HG03159 (cell line): ENCODE results near the gene IQCF6.
"Not testable (repeated sequence)": the region's sequence is repeated elsewhere in the genome, so short reads cannot be mapped to it uniquely, and the experiment has no call there.

ENCODE experiments used
- ATAC-seq: cut with Tn5 transposase; IDR thresholded peaks from one replicate; pipeline ENCODE4 v1.9.1; 2021; ENCODE audit warnings: mild to moderate bottlenecking, moderate library complexity; ENCODE audit not compliant: unreplicated experiment

The IQCF6 gene

DNA sequence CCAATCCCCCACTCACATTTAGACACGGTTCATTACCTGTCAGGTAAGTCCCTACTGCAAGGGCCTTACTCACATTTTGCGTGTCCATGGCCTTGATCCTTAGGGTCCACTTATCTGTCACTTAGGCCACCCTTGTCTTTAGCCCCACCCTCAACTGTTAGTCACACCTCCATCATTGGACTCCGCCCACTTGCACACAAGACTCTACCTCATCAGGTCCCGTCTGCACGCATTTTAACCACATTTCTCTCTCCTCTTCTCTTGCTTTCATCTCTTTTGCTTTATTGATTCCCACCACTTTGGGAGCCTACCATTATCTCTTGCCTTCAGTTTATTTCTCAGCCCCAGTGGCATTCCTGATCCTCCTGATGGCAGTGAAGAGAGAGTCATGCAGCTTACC lies at the start of gene IQCF6:
IQCF6 (minus strand) TSS at position 101 of the 400 bp plus-strand sequence; CDS start at position 88, 13 bp downstream.
- no peak for ATAC-seq

DNA sequence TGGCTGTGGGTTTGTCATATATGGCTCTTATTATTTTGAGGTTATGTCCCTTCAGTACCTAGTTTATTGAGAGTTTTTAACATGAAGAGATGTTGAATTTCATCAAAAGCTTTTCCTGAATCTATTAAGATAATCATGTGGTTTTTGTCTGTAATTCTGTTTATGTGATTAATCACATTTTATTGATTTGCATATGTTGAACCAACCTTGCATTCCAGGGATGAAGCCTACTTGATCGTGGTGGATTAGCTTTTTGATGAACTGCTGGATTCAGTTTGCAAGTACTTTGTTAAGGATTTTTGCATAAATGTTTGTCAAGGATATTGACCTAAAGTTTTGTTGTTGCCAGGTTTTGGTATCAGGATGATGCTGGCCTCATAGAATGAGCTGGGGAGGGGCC lies 49.3 kb upstream of the IQCF6 start:
- no peak for ATAC-seq

DNA sequence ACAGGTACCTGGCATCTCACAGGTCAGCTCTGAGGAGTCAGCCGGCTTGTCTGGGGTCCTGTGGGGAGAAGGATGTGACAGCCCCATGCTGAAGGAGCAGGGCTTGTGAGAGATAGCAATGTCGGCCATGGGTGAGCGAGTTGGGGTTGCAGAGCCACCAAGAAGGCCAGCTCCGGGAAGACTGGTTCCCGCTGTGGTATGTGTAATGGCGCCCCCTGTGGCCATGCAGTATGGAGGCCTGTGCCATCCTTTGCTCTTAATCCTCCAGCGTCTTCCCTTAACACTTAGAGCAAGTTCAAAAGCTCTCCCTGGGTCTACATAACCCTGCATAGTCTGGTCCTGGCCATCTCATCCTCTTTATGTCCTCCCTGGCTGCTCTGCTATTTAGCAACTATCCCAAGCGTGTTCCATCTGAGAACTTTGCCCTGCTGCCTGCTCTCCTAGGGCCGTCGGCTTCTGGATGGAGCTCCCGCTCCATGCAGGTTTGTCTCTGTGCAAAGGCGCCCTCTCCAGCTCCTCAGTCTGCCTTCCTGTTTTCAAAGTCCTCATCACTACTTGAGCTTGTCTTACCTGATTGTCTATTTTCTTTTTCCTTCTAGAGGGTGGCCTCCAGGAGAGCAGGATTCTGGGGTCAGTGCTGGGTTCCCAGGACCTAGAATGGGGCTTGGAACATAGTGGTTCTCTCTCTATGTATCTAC lies 40.8 kb upstream of the IQCF6 start:
- ATAC-seq: no peak

DNA sequence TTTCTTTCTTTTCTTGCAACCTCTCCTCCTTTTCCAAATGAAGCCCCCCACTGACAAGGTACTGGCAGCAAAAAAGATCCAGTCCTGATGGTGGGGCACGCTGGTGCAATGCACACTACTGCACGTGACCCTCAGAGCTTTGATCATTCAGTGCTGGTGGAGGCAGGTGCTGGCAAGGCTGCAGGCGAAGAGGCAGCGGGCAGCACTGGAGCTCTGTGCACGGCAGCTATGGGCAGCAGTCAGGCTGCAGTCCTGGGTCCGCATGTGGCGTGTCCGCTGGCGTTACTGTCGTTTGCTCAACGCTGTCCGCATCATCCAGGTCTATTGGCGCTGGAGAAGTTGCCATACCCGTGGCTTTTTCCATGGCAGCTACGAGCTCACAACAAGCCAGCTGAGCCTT lies 40.1 kb upstream of the IQCF6 start:
- no peak for ATAC-seq

DNA sequence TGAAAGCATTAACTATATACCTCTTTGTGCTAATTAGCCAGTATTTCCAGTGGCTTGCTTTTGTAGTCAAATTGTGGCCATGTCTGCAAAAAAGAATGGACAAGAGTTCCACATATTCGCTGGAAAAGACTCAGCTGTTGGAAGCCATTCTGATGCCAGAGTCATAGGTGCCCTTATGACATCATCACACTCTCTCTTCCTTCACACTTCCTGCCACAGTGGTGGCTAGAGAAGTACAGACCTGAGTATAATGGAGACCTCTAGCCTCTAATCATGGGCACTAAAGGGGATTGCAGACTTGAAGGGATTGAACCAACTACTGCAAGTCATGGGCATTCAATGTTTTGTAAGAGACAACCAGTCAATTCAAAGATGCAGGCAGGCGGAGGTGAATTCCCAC lies 38.3 kb upstream of the IQCF6 start:
- ATAC-seq: no peak

DNA sequence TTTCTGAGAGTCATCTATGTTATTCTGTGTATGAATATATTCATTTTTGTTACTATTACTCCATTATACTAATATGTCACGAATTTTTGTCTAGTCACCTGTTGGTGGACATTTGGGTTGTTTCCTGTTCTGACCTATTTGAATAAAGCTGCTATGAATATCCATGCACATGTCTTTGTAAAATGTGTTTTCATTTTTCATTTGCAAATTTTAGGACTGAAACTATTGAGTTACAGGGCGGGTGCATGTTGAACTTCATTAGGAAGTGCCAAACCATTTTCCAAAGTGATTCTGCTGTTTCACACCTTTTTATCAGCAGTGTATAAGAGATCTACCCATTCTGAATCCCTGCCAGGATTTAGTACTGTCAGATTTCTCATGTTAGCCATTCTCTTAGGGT lies 37.7 kb upstream of the IQCF6 start:
- ATAC-seq: no peak

DNA sequence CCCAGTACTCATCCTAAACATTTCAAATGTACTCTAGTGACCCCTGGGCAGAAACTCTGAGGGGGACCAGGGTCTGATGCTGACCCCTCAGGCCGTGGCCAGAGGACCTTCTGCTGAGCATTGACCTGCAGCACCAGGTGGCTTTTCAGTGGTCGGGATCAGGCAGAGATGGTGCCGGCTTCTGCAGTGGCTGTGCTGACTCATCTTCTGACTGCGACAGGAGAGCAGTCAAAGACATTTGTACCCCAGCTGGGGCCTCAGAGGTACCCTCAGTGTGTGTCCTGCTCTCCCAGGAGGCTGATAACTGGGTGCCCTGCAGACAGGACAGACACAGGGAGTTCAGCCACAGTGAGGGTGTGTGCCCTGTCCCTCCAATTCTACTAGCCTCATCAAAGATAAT lies 36.6 kb upstream of the IQCF6 start:
- ATAC-seq: no peak

DNA sequence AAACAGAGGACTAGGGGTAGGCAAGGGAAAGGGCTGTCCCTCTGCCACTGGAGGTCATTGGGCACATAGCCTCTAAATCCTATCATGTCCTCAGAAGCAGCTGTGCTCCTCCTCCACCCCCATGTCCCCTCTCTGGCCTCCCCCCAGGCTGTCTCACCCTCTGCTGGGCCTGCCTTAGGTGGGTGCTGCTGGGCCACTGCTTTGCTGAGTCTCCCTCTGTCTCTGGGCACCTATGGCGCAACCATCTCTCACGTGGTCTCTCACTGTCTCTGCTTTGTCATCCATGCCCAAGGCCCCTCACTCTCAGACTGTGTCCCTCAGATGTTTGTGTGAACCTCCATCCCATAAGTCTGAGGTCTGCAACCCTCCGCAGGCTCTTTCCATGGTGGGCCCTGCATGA lies 35.0 kb upstream of the IQCF6 start:
- no peak for ATAC-seq

DNA sequence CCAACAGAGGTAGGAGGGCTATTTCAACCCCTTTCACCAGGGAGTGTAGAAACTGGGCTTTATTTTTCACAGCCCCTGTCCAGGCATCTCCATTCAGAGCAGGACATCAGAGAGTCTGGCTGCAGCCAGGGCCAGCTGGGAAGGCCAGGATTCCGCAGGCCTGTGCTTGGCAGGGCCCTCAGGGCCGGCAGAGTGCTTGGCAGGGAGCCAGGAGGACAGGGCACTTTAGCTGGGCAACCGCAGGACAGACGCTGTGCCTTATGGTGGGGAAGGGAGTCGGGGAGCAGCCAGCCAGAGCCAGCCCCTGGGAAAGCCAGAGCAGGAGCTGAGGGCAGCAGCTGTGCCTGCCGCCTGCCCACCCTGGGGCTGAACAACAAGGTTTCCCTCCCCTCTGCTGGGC lies 34.5 kb upstream of the IQCF6 start:
- ATAC-seq: no peak

DNA sequence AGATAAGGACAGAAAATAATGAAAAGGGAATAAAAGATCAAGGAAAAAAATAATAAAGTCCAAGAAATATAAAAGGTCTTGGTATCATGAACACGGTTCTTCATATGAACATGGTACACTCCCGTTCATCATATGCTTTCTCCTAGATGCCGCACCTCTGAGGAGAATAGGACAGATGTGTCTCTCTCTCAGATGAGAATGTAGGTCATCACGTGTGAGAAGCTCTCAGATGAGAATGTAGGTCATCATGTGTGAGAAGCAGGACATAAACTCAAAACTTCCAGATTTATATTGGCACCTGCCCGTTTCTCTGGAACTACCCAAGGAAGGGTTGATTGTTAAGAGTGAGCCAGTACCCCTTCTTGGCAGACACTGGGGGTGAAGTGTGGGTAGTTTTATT lies 29.9 kb upstream of the IQCF6 start:
- ATAC-seq: no peak

DNA sequence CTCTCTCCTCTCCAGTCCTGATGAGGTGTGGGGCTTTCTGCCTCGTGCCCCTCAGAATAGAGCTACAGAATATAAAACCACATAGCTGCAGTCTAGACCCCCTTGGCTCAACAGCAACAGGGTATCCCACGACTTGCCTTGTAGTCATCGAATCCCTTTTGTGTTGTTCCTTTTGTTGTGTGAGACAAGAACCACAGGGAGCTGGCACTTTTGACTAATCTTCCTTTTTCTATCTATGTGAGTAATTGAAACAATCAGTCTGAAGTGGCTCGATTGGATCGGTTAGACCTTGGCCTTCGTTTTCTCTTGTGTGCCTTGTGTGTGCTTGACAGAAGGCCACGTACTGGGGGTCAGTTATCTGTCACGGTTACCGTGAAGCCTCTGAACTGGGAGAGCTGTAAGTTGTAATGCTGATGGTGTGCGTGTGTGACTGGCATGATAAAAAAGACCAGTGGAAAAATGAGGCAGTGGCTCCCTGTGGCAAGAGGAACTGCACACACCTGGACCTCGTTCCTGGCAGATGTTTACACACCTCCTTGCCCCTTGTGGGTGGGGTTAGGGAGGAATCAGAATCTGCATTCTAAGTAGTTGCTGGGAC lies 23.2 kb upstream of the IQCF6 start:
- no peak for ATAC-seq

DNA sequence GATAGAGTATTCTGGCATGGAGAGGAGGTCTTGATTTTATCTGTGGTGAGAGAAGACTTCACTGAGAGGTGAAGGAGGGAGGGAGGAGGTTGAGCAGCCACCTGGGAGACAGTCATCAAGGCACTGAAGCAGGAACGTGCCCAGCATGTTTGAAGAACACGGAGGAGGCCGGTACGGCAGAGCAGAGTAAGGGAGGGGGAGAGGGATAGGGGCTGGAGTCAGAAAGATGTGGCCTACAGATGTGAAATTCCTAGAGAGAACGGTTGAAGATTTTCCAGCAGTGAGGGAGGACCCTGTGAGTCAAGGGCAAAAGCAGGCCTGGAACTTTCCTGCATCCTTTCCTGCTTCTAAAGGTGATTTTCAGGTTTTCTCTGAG lies 21.7 kb upstream of the IQCF6 start:
- ATAC-seq: no peak

DNA sequence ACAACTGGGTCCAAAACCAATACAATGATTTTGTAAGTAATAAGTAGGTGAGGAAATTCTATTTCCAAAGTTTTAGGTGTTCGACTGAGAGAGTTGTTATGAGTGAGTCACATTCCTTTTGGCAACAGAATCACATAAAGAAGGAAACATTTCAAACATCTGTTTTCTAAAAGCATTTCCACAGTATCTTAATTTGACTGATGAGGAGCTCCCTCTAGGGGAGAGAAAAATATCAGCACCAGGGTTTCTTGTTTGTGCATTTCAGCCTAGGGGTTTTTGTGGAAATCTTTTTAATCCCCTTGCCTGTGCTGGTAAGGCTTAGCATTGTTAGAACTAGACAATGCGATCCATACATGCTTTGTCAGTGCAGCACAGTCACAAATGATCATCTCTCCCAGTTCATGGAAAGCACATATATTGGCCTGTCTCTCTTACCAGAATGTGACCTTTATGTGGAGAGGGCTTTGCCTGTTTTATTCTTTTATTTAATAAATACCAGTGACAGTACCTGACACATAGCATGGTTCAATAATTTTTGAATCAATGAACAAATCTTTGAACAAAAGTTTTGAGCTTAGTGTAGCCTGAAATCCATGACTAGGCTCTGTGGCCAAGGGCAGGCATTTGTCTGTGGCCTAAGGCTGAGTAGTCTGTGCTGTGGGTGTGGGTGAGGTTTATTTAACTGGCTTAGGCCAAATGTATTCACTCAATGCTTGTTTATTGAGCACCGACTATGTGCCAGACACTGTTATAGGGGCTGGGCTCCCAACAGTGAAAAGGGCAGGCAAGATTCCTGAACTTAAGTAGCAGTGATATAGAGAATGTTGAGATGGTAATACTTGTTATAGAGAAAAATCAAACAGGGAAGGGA lies 21.1 kb upstream of the IQCF6 start:
- ATAC-seq: no peak

DNA sequence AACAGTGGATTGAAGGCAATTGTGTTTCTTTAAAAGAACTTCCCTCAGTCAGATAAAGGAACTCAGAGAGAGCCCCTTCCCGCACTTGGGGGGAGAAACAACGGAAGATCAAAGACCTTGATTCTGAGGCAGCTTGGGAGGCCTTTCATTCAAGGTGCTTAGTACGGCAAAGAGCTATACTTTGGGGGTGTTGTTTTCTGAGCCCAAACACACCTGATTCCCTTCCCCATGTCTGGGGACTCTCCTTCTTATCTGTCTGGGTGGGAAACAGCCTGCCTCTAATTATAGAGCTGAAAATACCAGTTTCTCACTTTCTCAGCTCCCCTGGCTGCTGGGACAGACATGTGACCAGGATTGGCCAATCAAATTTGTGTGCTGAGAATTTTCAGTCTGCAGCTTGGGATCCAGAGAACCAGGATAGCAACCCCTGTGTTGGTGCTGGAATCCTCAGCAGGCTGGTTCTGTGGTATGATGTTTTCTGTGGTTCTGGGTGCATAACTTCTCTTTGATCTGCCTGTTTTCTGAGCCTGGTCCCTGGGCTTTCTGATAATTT lies 19.4 kb upstream of the IQCF6 start:
- no peak for ATAC-seq

DNA sequence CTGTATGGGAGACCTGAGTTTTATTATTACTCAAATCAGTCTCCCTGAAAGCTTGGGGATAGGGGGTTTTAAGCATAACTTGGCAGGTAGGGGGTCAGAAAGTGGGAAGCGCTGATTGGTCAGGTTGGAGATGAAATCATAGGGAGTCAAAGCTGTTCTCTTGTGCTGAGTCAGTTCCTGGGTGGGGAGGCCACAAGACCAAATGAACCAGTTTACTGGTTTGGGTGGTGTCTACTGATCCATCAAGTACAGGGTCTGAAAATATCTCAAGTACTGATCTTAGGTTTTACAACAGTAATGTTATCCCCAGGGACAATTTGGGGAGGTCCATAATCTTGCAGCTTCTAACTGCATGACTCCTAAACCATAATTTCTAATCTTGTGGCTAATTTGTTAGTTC lies 17.8 kb upstream of the IQCF6 start:
- no peak for ATAC-seq

DNA sequence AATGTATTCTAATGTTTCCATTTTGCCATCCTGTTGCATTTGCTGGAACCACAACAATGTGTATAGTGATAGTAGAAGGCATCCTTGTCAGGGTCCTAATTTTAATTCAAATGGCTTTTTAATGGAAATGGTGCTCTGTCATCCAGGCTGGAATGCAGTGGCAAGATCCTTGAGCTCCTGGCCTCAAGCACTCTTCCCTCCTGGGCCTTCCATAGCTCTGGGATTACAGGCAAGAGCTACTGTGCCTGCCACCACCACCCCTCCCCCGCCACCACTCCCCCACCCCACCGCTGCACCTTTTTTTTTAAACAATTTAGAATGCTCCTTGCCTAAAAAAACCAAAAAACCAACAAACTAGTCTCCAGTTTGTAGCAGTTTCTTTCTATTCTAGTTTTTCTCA lies 15.2 kb upstream of the IQCF6 start:
- no peak for ATAC-seq

DNA sequence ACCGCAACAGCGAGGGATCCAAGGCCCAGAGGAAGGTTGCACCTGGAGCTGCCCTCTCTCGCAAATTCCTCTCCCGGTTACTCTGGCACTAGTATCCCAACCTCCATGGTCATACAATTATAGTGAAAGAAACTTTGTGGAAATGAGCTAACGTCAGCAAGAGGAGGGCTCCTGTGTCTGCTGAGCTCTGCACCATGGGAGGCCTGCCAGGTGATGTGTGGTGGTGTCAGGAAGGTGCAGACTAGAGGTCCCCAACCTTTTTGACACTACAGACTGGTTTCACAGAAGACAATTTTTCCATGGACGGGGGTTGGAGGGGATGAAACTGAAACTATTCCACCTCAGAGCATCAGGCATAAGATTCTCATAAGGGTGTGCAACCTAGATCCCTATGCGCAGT lies 13.2 kb upstream of the IQCF6 start:
- ATAC-seq: no peak

DNA sequence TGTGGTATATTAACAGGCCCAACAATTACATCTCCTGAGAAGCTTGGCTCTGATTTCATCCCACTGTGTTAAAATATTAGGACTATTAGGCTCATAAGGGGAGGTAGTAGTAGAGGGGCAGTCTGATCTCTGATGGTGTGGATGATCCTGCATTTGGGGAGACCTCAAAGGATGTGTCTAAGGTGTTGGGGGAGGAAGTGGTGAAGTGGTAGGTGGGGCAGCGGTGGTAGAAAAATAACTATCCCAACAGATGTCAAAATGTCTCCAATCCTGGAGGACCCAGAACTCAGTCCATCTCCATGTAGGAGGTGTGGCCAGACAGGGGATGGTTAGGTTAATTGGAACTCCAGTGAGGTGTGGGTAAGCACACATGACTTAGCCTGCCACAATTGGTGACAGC lies 10.4 kb upstream of the IQCF6 start:
- ATAC-seq: no peak

DNA sequence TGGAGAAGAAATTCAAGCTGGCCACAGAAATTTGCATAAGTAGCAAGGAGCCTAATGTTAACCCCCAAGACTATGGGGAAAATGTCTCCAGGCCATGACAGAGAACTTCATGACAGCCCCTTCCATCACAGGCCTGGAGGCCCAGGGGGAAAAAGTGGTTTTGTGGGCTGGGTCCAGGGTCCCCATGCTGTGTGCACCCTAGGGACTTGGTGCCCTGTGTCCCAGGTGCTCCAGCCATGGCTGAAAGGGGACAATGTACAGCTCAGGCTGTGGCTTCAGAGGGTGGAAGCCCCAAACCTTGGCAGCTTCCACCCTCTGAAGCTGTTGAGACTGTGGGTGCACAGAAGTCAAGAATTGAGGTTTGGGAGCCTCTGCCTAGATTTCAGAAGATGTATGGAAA lies 8.5 kb upstream of the IQCF6 start:
- ATAC-seq: not testable (repeated sequence)

DNA sequence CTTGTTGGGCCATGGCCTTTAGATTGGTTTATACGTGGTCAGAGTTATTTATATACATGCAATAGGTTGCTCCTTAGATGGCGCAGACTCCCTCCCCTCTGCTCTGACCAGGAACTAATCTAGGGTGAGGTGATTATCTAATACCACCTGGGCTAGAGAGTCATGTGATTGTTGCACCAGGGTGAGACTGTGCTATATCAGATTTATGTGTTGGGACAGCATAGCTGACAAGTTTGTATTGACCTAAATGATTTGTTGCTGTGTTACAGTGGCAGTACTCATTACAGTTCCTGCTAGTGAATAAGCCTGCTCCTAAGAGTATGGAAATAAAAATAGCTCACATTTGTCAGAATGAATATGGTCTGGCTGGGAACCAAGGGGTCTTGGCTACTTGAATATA lies 7.2 kb upstream of the IQCF6 start:
- no peak for ATAC-seq

DNA sequence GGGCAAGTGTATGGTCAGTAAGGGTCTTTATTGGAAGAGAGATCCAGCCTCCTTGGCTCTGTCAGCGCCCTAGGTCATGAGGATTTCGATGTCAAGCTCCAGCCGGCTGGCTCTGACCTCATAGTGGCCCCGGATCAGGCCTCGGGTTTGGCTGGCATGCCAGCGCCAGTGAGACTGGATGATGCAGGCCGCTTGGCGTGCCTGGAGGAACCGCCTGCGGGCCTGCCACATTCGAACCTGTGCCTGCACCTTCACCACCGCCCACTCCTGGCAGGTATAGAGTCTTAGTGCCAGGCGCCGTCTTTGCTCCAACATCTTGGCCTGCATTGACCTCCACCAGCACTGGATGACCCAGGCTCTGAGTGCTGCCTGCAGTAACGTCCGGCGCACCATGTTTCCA lies 483 bp downstream of the IQCF6 start:
- no peak for ATAC-seq

DNA sequence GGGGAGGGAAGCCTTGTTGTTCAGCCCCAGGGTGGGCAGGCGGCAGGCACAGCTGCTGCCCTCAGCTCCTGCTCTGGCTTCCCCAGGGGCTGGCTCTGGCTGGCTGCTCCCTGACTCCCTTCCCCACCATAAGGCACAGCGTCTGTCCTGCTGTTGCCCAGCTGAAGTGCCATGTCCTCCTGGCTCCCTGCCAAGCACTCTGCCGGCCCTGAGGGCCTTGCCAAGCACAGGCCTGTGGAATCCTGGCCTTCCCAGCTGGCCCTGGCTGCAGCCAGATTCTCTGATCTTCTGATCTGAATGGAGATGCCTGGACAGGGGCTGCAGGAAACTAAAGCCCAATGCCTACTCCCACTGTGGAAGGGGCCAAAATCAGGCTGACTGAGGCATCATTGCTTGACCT lies 1.1 kb downstream of the IQCF6 start:
- no peak for ATAC-seq
